ENCODE results near the gene OR2K2. TPM values are rescaled to one million over a fixed set of nuclear protein-coding genes. Genes with fewer than 3 reads are reported as not detected.

The OR2K2 gene
- total and polyA plus RNA-seq, 10 of the 15 experiments (the other 5 are each of a cell fraction or from before 2014, with no cell fraction given): 0.12 TPM; not detected in 9

DNA sequence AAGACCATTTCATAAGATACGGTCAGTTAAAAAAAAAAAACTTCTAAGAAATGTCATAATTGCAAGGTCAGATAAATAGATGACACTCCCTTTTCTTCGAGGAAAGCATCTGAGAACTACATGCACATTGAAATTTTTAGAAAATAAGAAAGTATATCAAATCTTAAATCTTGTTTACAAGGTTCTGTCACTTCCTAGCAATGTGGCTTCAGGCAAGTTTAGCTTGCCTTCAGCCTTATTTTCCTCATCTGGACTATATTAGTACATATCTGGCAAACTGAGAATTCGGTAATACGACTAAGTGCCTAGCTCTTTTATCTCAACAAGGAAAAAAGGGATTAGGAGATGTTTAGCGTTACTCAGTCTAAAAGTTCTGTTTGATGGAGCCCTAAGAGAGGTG lies 32.5 kb upstream of the OR2K2 start:
- TF ChIP-seq CBX5 (IDR thresholded peaks at IDR 0.05; ENCODE audit: low read depth): no peak
- no peak for TF ChIP-seq EGR1 (IDR thresholded peaks at IDR 0.05; ENCODE audit: borderline replicate concordance in 1 of 2, low read depth in 2 of 2, low read length in 2 of 2)
- TF ChIP-seq KDM1A (IDR thresholded peaks at IDR 0.05; ENCODE audit: borderline replicate concordance): no peak
- no peak for TF ChIP-seq NR2C1 (IDR thresholded peaks at IDR 0.05)
- no peak for TF ChIP-seq YY1 (IDR thresholded peaks at IDR 0.05; ENCODE audit: low read depth, low read length)
- no peak for TF ChIP-seq CHD4 (IDR thresholded peaks at IDR 0.05)
- no peak for TF ChIP-seq ZNF622 (IDR thresholded peaks at IDR 0.05)
- TF ChIP-seq KAT2A (conservative IDR thresholded peaks at IDR 0.05; ENCODE audit: control insufficient read depth, low read depth, low read length): no peak
- intact Hi-C loops (cut with micrococcal nuclease; ENCODE audit: unreplicated experiment): no loop called here
- no peak overlapping the region for H3K4me3 ChIP-seq
- no peak for FAIRE-seq
- CTCF ChIA-PET: interaction anchor here (1.2 kb wide), 1 partner anchor 739 kb away, joined by 3 read pairs; no protein-coding TSS in a partner anchor
- H3K9me3 ChIP-seq (replicated peaks; ENCODE audit: control insufficient read depth, insufficient read depth, low read length): no peaks in the 10 kb centered on the region
- in situ Hi-C loops (cut with MboI): no loop called here
- H3K9ac ChIP-seq (ENCODE audit: control insufficient read depth, insufficient read depth, low read length): no peak overlapping the region
- peaks cover 4 to 15% of the 10 kb centered on the region in 2 experiments for H3K36me3 ChIP-seq (ENCODE audit: control insufficient read depth in 2 of 2, insufficient read depth in 2 of 2, low read length in 1 of 2)
- POLR2A ChIA-PET: no interaction called here
- WGBS (ENCODE audit: insufficient coverage, insufficient replicate concordance, low lambda C conversion rate, missing lambda C conversion rate): 98% methylated on average over 5 of the region's 5 CpGs
- no peak overlapping the region for H3K27ac ChIP-seq (ENCODE audit: control insufficient read depth, insufficient read depth)
- no peak for ATAC-seq
- no peaks in the 10 kb centered on the region for H3K4me1 ChIP-seq (ENCODE audit: control insufficient read depth, insufficient read depth, low read length)
- no peaks in the 10 kb centered on the region for H3K27me3 ChIP-seq (replicated peaks in 1 of 2; ENCODE audit: control insufficient read depth in 2 of 2, insufficient read depth in 2 of 2, low read length in 1 of 2)
- no peaks in the 10 kb centered on the region for H3K79me2 ChIP-seq (ENCODE audit: control insufficient read depth, insufficient read depth, low read length)
- H2AFZ ChIP-seq (ENCODE audit: control insufficient read depth, low read depth, low read length): no peak overlapping the region
- SMC1A ChIA-PET (ENCODE audit: uncharacterized antibody, unreplicated experiment): interaction anchor here (0.8 to 2.0 kb wide), 3 partner anchors 10 to 13 kb away, joined by 3 to 10 read pairs (median 3); no protein-coding TSS in a partner anchor
- no peak for DNase-seq (ENCODE audit: low read depth, low spot score)
- H3K4me2 ChIP-seq (ENCODE audit: control insufficient read depth, insufficient read depth): no peak overlapping the region
- RAD21 ChIA-PET (ENCODE audit: unreplicated experiment): no interaction called here
- H4K20me1 ChIP-seq (ENCODE audit: control insufficient read depth, insufficient read depth): no peaks in the 10 kb centered on the region
- TSS peak; percentile 27 for BruUV-seq (replicated peaks)

DNA sequence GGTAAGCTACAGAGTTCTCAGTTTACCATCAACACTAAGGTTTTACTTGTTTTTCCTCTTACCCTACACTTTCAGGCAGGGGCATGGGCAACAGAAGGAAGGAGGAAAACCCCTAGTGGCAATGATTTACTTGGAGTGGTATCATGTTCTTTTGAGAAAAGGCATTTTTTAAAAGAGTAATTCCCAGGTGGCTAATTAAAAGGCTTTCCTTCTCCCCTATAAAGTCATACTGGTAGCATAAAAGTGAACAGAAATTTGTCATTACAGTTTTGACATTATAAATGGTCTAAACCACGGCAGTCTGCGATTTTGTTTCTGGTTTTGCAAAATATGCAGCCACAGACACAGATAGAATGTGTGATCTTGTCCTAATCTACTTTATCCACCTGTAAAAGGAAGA lies 30.9 kb upstream of the OR2K2 start:
- intact Hi-C loops (cut with micrococcal nuclease; ENCODE audit: unreplicated experiment): no loop called here
- FAIRE-seq: no peak
- ChIA-PET RAD21 (ENCODE audit: unreplicated experiment) (no interaction called here), SMC1A (ENCODE audit: uncharacterized antibody, unreplicated experiment) (interaction anchor here (1.2 to 2.0 kb wide), 2 partner anchors 8 to 27 kb away, joined by 5 to 10 read pairs; no protein-coding TSS in a partner anchor), CTCF (interaction anchor here (1.0 kb wide), 1 partner anchor 9 kb away, joined by 3 read pairs; no protein-coding TSS in a partner anchor), POLR2A (interaction anchor here (1.5 kb wide), 1 partner anchor 8 kb away, joined by 3 read pairs; no protein-coding TSS in a partner anchor)
- 29% methylated on average over 2 of the region's 2 CpGs for WGBS (ENCODE audit: insufficient coverage, insufficient replicate concordance, low lambda C conversion rate, missing lambda C conversion rate)
- H3K27me3 ChIP-seq (replicated peaks in 1 of 2; ENCODE audit: control insufficient read depth in 2 of 2, insufficient read depth in 2 of 2, low read length in 1 of 2): no peaks in the 10 kb centered on the region
- DNase-seq (ENCODE audit: low read depth, low spot score): peak; percentile 34
- no peak overlapping the region for H3K4me3 ChIP-seq
- H2AFZ ChIP-seq (ENCODE audit: control insufficient read depth, low read depth, low read length): no peak overlapping the region
- no peaks in the 10 kb centered on the region for H3K9me3 ChIP-seq (replicated peaks; ENCODE audit: control insufficient read depth, insufficient read depth, low read length)
- ATAC-seq: peak; percentile 79
- H3K4me1 ChIP-seq (ENCODE audit: control insufficient read depth, insufficient read depth, low read length): no peaks in the 10 kb centered on the region
- H3K27ac ChIP-seq (ENCODE audit: control insufficient read depth, insufficient read depth): no peak overlapping the region
- no peak overlapping the region for H3K9ac ChIP-seq (ENCODE audit: control insufficient read depth, insufficient read depth, low read length)
- no peak overlapping the region for H3K4me2 ChIP-seq (ENCODE audit: control insufficient read depth, insufficient read depth)
- H3K79me2 ChIP-seq (ENCODE audit: control insufficient read depth, insufficient read depth, low read length): no peaks in the 10 kb centered on the region
- no TSS peak for BruUV-seq (replicated peaks)
- H3K36me3 ChIP-seq (ENCODE audit: control insufficient read depth in 2 of 2, insufficient read depth in 2 of 2, low read length in 1 of 2): peaks cover 4 to 12% of the 10 kb centered on the region in 2 experiments
- in situ Hi-C loops (cut with MboI): no loop called here
- H4K20me1 ChIP-seq (ENCODE audit: control insufficient read depth, insufficient read depth): no peaks in the 10 kb centered on the region
- TF ChIP-seq NBN (IDR thresholded peaks at IDR 0.05) (0 out of 2 replicates have a peak, but pooled peaks have one; percentile 29), ATF7 (IDR thresholded peaks at IDR 0.05; ENCODE audit: low read depth) (peak; percentile 62), HDAC2 (IDR thresholded peaks at IDR 0.05) (no peak), GABPA (IDR thresholded peaks at IDR 0.05; ENCODE audit: low read depth) (no peak), TCF3 (IDR thresholded peaks at IDR 0.05; ENCODE audit: borderline replicate concordance, insufficient read depth, low read depth, low read length) (no peak), CHD4 (IDR thresholded peaks at IDR 0.05) (no peak), SREBF2 (IDR thresholded peaks at IDR 0.05; ENCODE audit: low read length) (no peak), POLR2A (IDR thresholded peaks at IDR 0.05; ENCODE audit: low read depth, low read length) (no peak), RCOR1 (conservative IDR thresholded peaks at IDR 0.05; ENCODE audit: low read depth, low read length) (no peak), LARP7 (IDR thresholded peaks at IDR 0.05) (no peak), NR2F1 (conservative IDR thresholded peaks at IDR 0.05) (no peak)
- TF ChIP-seq, protein P1, sequence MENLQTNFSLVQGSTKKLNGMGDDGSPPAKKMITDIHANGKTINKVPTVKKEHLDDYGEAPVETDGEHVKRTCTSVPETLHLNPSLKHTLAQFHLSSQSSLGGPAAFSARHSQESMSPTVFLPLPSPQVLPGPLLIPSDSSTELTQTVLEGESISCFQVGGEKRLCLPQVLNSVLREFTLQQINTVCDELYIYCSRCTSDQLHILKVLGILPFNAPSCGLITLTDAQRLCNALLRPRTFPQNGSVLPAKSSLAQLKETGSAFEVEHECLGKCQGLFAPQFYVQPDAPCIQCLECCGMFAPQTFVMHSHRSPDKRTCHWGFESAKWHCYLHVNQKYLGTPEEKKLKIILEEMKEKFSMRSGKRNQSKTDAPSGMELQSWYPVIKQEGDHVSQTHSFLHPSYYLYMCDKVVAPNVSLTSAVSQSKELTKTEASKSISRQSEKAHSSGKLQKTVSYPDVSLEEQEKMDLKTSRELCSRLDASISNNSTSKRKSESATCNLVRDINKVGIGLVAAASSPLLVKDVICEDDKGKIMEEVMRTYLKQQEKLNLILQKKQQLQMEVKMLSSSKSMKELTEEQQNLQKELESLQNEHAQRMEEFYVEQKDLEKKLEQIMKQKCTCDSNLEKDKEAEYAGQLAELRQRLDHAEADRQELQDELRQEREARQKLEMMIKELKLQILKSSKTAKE (IDR thresholded peaks at IDR 0.05; ENCODE audit: low read depth, poor library complexity, severe bottlenecking): peak; percentile 74
- TF ChIP-seq, protein P2, sequence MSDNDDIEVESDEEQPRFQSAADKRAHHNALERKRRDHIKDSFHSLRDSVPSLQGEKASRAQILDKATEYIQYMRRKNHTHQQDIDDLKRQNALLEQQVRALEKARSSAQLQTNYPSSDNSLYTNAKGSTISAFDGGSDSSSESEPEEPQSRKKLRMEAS (IDR thresholded peaks at IDR 0.05; ENCODE audit: low read depth, low read length): no peak
